ENCODE data around the gene ELOVL7.

ELOVL7 gene

DNA sequence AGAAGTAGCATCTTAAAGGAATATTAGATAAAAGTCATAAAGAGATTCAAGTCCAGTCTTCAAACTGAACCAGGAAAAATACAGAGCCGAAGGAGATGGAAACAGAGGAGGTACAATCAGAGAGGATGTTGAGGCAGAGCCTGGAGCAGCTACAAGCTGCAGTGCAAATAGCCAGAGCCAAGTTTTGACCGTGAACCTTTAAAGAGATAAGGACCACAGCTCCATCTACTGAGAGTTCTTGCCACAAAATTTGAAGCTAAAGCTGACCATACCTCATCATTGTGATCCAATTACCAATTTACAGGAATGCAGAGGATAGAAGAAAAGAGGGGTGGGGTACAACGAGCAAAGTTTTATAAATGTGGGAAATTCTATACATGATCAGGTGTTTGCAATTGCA, 133.7 kb downstream of the ELOVL7 start:
- DNase-seq: no peak

DNA sequence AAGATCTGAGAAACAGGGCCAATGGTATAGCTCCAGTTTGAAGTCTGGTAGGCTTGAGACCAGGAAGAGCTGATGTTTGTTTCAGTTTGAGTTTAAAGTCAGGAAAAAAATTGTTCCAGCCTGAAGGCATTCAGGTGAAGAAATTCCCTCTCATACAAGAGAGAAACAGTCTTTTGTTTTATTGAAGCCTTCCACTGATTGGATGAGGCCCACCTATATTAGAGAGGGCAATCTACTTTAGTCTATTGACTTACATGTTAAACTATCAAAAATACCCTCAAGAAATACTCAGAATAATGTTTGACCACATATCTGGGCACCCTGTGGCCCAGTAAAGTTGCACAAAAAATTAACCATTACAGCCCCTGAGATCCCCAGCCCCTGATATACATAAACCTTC, 138.9 kb downstream of the ELOVL7 start:
- no peak for DNase-seq

DNA sequence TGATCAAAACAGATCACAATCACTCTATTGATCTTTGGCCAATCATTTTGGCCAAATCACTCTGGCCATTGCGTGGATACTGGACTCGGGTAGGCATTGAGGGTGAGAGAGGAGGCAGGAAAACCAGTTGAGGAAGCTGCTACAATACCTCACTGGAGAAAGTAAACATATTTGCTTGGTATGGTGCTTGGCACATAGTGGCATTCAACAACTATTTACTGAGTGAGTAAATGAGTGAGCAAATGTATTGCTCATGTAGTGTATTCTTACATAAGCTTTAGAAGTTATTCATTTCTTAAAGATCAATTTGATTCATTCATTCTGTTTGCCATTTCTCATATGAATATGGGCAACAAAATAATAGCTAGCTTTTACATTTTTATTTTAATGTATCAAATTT, 140.1 kb downstream of the ELOVL7 start:
- no peak for DNase-seq

Data from CD4-positive, alpha-beta T cell treated with Interleukin-17A for 1 hour (primary cell).